ENCODE results near the gene IQGAP1.

Gene IQGAP1

DNA sequence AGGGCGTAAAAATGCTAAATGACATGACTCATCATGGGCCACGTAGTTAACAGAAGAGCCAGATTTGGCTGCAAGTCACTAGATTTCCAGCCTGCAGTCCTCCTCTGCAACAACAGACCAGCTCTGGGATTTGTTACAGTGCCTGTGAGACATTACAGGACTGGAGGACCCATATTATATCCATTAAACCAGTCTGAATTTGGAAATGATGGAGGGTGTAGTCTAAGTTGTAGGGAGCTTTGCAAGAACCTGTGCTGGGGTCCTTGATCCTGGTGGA lies 25.2 kb upstream of the IQGAP1 start:
- peak; percentile 81 for ATAC-seq
- TF ChIP-seq ESRRG (CRISPR knock-in tag; IDR thresholded peaks at IDR 0.05) (no peak), ISL1 (CRISPR knock-in tag; IDR thresholded peaks at IDR 0.05) (no peak), OSR1 (CRISPR knock-in tag; IDR thresholded peaks at IDR 0.05) (no peak), ZFP3 (CRISPR knock-in tag; IDR thresholded peaks at IDR 0.05) (peak; percentile 96)

DNA sequence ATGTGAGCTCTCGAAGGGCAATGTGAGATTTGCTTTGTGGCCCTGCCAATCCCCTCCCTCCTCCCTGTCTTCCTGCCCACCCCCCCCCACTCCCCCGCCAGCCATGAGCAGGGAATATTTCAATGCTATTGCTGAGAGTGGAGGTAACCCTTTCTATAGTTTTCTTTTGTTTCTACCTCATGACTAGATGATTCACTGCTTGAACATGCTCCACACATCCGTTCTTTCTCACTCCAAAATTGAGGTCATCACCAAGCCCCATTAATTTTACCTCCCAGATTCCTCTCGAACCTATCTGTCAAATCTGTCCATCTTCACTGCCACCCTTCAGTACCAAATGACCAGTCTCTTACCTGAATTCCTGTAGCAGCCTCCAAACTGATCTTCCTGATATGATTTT lies 23.8 kb upstream of the IQGAP1 start:
- TF ChIP-seq PPARA (CRISPR knock-in tag; IDR thresholded peaks at IDR 0.05; ENCODE audit: borderline replicate concordance) (no peak), SNAI2 (CRISPR knock-in tag; IDR thresholded peaks at IDR 0.05) (no peak), ZNF565 (CRISPR knock-in tag; conservative IDR thresholded peaks at IDR 0.05; ENCODE audit: low read depth) (no peak), ZFP30 (CRISPR knock-in tag; IDR thresholded peaks at IDR 0.05) (no peak), BACH2 (CRISPR knock-in tag; IDR thresholded peaks at IDR 0.05; ENCODE audit: borderline replicate concordance) (no peak), GLIS3 (CRISPR knock-in tag; IDR thresholded peaks at IDR 0.05) (no peak), ZNF70 (CRISPR knock-in tag; IDR thresholded peaks at IDR 0.05) (no peak), OSR1 (CRISPR knock-in tag; IDR thresholded peaks at IDR 0.05) (no peak), TCF4 (CRISPR knock-in tag; IDR thresholded peaks at IDR 0.05; ENCODE audit: borderline replicate concordance) (no peak), ESRRG (CRISPR knock-in tag; IDR thresholded peaks at IDR 0.05) (no peak), ZFP3 (CRISPR knock-in tag; IDR thresholded peaks at IDR 0.05) (no peak), ISL1 (CRISPR knock-in tag; IDR thresholded peaks at IDR 0.05) (no peak), CSDC2 (CRISPR knock-in tag; IDR thresholded peaks at IDR 0.05) (no peak)
- TF ChIP-seq, protein P1, sequence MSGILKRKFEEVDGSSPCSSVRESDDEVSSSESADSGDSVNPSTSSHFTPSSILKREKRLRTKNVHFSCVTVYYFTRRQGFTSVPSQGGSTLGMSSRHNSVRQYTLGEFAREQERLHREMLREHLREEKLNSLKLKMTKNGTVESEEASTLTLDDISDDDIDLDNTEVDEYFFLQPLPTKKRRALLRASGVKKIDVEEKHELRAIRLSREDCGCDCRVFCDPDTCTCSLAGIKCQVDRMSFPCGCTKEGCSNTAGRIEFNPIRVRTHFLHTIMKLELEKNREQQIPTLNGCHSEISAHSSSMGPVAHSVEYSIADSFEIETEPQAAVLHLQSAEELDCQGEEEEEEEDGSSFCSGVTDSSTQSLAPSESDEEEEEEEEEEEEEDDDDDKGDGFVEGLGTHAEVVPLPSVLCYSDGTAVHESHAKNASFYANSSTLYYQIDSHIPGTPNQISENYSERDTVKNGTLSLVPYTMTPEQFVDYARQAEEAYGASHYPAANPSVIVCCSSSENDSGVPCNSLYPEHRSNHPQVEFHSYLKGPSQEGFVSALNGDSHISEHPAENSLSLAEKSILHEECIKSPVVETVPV (CRISPR knock-in tag; IDR thresholded peaks at IDR 0.05): no peak
- TF ChIP-seq, protein P2, sequence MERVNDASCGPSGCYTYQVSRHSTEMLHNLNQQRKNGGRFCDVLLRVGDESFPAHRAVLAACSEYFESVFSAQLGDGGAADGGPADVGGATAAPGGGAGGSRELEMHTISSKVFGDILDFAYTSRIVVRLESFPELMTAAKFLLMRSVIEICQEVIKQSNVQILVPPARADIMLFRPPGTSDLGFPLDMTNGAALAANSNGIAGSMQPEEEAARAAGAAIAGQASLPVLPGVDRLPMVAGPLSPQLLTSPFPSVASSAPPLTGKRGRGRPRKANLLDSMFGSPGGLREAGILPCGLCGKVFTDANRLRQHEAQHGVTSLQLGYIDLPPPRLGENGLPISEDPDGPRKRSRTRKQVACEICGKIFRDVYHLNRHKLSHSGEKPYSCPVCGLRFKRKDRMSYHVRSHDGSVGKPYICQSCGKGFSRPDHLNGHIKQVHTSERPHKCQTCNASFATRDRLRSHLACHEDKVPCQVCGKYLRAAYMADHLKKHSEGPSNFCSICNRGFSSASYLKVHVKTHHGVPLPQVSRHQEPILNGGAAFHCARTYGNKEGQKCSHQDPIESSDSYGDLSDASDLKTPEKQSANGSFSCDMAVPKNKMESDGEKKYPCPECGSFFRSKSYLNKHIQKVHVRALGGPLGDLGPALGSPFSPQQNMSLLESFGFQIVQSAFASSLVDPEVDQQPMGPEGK (CRISPR knock-in tag; IDR thresholded peaks at IDR 0.05; ENCODE audit: borderline replicate concordance): no peak
- TF ChIP-seq, protein P3, sequence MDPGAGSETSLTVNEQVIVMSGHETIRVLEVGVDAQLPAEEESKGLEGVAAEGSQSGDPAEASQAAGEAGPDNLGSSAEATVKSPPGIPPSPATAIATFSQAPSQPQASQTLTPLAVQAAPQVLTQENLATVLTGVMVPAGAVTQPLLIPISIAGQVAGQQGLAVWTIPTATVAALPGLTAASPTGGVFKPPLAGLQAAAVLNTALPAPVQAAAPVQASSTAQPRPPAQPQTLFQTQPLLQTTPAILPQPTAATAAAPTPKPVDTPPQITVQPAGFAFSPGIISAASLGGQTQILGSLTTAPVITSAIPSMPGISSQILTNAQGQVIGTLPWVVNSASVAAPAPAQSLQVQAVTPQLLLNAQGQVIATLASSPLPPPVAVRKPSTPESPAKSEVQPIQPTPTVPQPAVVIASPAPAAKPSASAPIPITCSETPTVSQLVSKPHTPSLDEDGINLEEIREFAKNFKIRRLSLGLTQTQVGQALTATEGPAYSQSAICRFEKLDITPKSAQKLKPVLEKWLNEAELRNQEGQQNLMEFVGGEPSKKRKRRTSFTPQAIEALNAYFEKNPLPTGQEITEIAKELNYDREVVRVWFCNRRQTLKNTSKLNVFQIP (CRISPR knock-in tag; IDR thresholded peaks at IDR 0.05; ENCODE audit: borderline replicate concordance, low read depth): no peak
- ATAC-seq: peak; percentile 46

DNA sequence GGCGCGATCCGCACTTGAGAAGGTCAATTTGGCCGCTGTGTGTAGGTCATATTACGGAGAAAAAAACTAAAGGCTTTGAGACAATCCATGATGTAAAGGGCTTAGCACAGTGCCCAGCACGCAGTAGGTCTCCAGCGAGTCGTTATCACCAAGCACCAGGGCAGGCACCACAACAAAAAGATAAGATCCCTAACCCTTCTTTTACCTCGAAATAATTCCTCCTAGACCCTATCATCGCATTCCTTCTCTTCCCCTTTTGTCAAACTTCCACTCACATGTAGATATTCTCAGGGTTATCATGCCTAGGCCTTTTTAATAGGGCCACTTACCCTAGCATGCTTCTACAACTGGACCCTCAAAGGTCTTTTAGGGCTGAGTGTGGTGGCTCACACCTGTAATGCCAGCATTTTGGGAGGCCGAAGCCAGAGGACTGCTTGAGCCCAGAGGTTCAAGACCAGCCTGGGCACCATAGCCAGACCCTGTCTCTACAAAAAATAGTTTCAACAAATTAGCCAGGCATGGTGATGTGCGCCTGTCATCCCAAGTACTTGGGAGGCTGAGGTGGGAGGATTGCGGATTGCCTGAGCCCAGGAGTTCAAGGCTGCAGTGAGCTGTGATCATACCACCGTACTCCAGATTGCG lies 22.5 kb upstream of the IQGAP1 start:
- TF ChIP-seq, protein P4, sequence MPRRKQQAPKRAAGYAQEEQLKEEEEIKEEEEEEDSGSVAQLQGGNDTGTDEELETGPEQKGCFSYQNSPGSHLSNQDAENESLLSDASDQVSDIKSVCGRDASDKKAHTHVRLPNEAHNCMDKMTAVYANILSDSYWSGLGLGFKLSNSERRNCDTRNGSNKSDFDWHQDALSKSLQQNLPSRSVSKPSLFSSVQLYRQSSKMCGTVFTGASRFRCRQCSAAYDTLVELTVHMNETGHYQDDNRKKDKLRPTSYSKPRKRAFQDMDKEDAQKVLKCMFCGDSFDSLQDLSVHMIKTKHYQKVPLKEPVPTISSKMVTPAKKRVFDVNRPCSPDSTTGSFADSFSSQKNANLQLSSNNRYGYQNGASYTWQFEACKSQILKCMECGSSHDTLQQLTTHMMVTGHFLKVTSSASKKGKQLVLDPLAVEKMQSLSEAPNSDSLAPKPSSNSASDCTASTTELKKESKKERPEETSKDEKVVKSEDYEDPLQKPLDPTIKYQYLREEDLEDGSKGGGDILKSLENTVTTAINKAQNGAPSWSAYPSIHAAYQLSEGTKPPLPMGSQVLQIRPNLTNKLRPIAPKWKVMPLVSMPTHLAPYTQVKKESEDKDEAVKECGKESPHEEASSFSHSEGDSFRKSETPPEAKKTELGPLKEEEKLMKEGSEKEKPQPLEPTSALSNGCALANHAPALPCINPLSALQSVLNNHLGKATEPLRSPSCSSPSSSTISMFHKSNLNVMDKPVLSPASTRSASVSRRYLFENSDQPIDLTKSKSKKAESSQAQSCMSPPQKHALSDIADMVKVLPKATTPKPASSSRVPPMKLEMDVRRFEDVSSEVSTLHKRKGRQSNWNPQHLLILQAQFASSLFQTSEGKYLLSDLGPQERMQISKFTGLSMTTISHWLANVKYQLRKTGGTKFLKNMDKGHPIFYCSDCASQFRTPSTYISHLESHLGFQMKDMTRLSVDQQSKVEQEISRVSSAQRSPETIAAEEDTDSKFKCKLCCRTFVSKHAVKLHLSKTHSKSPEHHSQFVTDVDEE (CRISPR knock-in tag; IDR thresholded peaks at IDR 0.05): no peak
- TF ChIP-seq, protein P2 (CRISPR knock-in tag; IDR thresholded peaks at IDR 0.05; ENCODE audit: borderline replicate concordance): no peak
- no peak for TF ChIP-seq PPARA (CRISPR knock-in tag; IDR thresholded peaks at IDR 0.05; ENCODE audit: borderline replicate concordance)
- no peak for TF ChIP-seq SNAI2 (CRISPR knock-in tag; IDR thresholded peaks at IDR 0.05)
- no peak for TF ChIP-seq TCF4 (CRISPR knock-in tag; IDR thresholded peaks at IDR 0.05; ENCODE audit: borderline replicate concordance)
- TF ChIP-seq ESRRG (CRISPR knock-in tag; IDR thresholded peaks at IDR 0.05): no peak
- no peak for TF ChIP-seq ARNTL (CRISPR knock-in tag; IDR thresholded peaks at IDR 0.05; ENCODE audit: borderline replicate concordance, low read depth)
- no peak for TF ChIP-seq CSDC2 (CRISPR knock-in tag; IDR thresholded peaks at IDR 0.05)
- no peak for ATAC-seq
